Right lobe of liver (tissue), 4 donors: ENCODE data around the gene FMN1.

Experiments
- POLR2A ChIP-seq: fragments of 450-650 bp; IDR thresholded peaks from one replicate; pipeline ENCODE4 v1.6.1; 2017; ENCODE audit warnings: antibody characterized with exemption, mild to moderate bottlenecking
- TF ChIP-seq, protein P1 (sequence below), 4 donors: fragments of 200-600 bp in 3 of 4; fragments of 450-650 bp in 1 of 4; IDR thresholded peaks; one replicate each; pipeline versions ENCODE4 v1.5.1 to v1.8.0; 2016 to 2022; ENCODE audit warnings: antibody characterized with exemption in 4 of 4, mild to moderate bottlenecking in 2 of 4
- donor health status: DM: no; HTN: no; CAD: no.
- donor health status: DM: no; HTN: no; CAD: no.
- donor health status: DM: no; HTN: yes; CAD: no.

DNA sequence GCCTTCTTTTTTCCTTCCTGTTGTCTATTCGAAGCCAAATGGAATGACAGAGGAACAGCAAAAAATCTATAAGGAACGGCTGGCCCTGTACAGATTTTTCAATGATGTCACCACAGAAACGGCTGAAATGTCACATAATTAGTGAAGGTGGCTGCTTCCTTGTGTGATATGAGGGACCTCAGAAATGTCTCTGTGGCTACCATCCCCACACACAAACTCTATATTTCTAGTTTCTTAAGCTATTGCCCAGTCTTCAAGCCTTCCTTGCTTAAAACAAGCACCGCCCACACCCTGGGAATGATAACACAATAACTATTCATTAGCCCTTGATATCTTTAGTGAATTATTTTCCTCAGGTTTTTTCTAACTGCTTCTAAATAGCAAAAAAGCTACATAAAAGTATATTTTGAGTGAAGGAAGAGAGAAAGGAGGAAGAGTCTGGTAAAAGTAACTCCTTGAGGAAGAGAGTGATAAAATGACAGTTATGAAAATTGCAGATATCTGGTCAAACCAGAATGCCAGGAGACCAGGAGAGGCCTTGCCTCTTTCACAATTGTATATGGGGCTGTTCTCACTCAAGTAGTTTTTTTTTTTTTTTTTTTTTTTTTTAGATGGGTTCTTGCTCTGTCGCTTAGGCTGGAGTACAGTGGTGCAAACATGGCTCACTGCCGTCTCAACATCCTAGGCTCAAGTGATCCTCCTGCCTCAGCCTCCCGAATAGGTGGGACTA is 38.7 kb downstream of the FMN1 start:
- TF ChIP-seq, protein P1, sequence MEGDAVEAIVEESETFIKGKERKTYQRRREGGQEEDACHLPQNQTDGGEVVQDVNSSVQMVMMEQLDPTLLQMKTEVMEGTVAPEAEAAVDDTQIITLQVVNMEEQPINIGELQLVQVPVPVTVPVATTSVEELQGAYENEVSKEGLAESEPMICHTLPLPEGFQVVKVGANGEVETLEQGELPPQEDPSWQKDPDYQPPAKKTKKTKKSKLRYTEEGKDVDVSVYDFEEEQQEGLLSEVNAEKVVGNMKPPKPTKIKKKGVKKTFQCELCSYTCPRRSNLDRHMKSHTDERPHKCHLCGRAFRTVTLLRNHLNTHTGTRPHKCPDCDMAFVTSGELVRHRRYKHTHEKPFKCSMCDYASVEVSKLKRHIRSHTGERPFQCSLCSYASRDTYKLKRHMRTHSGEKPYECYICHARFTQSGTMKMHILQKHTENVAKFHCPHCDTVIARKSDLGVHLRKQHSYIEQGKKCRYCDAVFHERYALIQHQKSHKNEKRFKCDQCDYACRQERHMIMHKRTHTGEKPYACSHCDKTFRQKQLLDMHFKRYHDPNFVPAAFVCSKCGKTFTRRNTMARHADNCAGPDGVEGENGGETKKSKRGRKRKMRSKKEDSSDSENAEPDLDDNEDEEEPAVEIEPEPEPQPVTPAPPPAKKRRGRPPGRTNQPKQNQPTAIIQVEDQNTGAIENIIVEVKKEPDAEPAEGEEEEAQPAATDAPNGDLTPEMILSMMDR (IDR thresholded peaks at IDR 0.05) = no peak
- no peak for TF ChIP-seq POLR2A
